Uterus (tissue), 2 donors: ENCODE measurements around the gene RFX7.

Source experiments
- POLR2A ChIP-seq, 2 donors: fragments of 450-650 bp; IDR thresholded peaks; one replicate each; pipeline ENCODE4 v1.6.1; 2016; ENCODE audit warnings: antibody characterized with exemption in 2 of 2, mild to moderate bottlenecking in 1 of 2, moderate library complexity in 1 of 2
- TF ChIP-seq, protein P1 (sequence below), 4 experiments: fragments of 200-600 bp in 2 of 4; fragments of 450-650 bp in 2 of 4; sonication (generic) in 2 of 4; IDR thresholded peaks; one replicate each; pipeline ENCODE4 v1.5.1; 2016 to 2019; ENCODE audit warnings: antibody characterized with exemption in 4 of 4, mild to moderate bottlenecking in 2 of 4, moderate library complexity in 1 of 4

DNA sequence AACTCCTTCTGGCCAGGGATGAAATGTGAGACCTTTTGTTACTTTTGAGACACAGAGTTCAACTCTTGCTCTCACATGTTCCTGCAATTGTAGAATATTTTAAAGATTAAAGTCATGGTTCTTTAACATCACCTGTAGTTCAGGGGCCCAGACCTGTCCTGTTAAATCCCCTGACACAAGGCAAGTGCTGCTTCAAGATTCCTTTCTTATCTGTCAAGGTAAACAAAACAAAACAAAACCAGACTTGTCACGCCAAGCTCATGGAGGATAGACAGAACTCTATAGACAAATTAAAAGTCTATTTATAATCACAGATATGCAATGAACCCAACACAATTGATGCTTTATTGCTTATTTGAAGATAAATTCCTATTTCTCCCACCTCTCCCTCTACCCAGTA is 201.6 kb downstream of the RFX7 start:
- TF ChIP-seq, protein P1, sequence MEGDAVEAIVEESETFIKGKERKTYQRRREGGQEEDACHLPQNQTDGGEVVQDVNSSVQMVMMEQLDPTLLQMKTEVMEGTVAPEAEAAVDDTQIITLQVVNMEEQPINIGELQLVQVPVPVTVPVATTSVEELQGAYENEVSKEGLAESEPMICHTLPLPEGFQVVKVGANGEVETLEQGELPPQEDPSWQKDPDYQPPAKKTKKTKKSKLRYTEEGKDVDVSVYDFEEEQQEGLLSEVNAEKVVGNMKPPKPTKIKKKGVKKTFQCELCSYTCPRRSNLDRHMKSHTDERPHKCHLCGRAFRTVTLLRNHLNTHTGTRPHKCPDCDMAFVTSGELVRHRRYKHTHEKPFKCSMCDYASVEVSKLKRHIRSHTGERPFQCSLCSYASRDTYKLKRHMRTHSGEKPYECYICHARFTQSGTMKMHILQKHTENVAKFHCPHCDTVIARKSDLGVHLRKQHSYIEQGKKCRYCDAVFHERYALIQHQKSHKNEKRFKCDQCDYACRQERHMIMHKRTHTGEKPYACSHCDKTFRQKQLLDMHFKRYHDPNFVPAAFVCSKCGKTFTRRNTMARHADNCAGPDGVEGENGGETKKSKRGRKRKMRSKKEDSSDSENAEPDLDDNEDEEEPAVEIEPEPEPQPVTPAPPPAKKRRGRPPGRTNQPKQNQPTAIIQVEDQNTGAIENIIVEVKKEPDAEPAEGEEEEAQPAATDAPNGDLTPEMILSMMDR (IDR thresholded peaks at IDR 0.05), result no peak
- TF ChIP-seq POLR2A (IDR thresholded peaks at IDR 0.05), result no peak
